SK-N-SH treated with all-trans-retinoic acid at 6 μM for 48 hours (cell line): ENCODE measurements around the gene VPS37C.

Experiments
- CREB5 ChIP-seq: fragments of 250-450 bp; sonication (Bioruptor Pico); IDR thresholded peaks from 2 replicates; pipeline ENCODE4 v1.5.1; 2020; ENCODE audit warnings: low read depth, mild to moderate bottlenecking, moderate library complexity
- GLIS3 ChIP-seq: fragments of 250-450 bp; sonication (Bioruptor Pico); IDR thresholded peaks from 2 replicates; pipeline ENCODE4 v1.5.0; 2020; ENCODE audit warnings: mild to moderate bottlenecking, moderate library complexity
- ZFP3 ChIP-seq: fragments of 250-450 bp; sonication (Bioruptor Pico); IDR thresholded peaks from 2 replicates; pipeline ENCODE4 v1.5.0; 2020; ENCODE audit warnings: mild to moderate bottlenecking, moderate library complexity
- ZFP30 ChIP-seq: fragments of 450-650 bp; formaldehyde crosslinking; IDR thresholded peaks from 2 replicates; pipeline ENCODE4 v1.5.0; 2022; ENCODE audit warnings: mild to moderate bottlenecking, moderate library complexity

GRCh38 chr11:61193596-61193995 is 32.4 kb upstream of the VPS37C start:
- TF ChIP-seq ZFP3 (CRISPR knock-in tag) (no peak), CREB5 (no peak), GLIS3 (CRISPR knock-in tag) (no peak), ZFP30 (CRISPR knock-in tag) (no peak)
